ENCODE results near the gene ADAMTS16. TPM values are rescaled to one million over a fixed set of nuclear protein-coding genes. Genes with fewer than 3 reads are reported as not detected.

The ADAMTS16 gene
- total and polyA plus RNA-seq, 12 donors: 0.01 to 0.47 (median 0.12) TPM; not detected in 6

GRCh38 chr5:5209510-5210286, 69.6 kb downstream of the ADAMTS16 start:
- intact Hi-C loops (cut with DNase I): no loop called here
- 56 to 62% methylated on average over 5 of the region's 5 CpGs for WGBS, 2 donors
- Histone ChIP-seq H3K9me3 (no peaks in the 10 kb centered on the region), H3K27ac (no peak overlapping the region), H3K4me1 (no peaks in the 10 kb centered on the region), H3K27me3 (peaks cover 0 to 11% (median 0%) of the 10 kb centered on the region in 7 donors), H3K36me3 (no peaks in the 10 kb centered on the region), H3K4me3 (no peak overlapping the region)
- TF ChIP-seq, protein P1, sequence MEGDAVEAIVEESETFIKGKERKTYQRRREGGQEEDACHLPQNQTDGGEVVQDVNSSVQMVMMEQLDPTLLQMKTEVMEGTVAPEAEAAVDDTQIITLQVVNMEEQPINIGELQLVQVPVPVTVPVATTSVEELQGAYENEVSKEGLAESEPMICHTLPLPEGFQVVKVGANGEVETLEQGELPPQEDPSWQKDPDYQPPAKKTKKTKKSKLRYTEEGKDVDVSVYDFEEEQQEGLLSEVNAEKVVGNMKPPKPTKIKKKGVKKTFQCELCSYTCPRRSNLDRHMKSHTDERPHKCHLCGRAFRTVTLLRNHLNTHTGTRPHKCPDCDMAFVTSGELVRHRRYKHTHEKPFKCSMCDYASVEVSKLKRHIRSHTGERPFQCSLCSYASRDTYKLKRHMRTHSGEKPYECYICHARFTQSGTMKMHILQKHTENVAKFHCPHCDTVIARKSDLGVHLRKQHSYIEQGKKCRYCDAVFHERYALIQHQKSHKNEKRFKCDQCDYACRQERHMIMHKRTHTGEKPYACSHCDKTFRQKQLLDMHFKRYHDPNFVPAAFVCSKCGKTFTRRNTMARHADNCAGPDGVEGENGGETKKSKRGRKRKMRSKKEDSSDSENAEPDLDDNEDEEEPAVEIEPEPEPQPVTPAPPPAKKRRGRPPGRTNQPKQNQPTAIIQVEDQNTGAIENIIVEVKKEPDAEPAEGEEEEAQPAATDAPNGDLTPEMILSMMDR (IDR thresholded peaks at IDR 0.05): no peak
- ATAC-seq: no peak
- DNase-seq: no peak

- DNase-seq: no peak
- 43 to 73% methylated on average over 1 of the region's 1 CpG for WGBS, 2 donors
- Histone ChIP-seq H3K27ac (no peak overlapping the region), H3K4me1 (no peaks in the 10 kb centered on the region), H3K36me3 (no peaks in the 10 kb centered on the region), H3K27me3 (peaks cover 0 to 8% (median 0%) of the 10 kb centered on the region in 7 donors), H3K9me3 (no peaks in the 10 kb centered on the region), H3K4me3 (no peak overlapping the region)
- TF ChIP-seq, protein P1 (IDR thresholded peaks at IDR 0.05): no peak
- no peak for ATAC-seq
- intact Hi-C loops (cut with DNase I): no loop called here
Observed at GRCh38 chr5:5217371-5217770, 77.2 kb downstream of the ADAMTS16 start.

- H3K4me3 ChIP-seq: no peak overlapping the region
- no peak overlapping the region for H3K27ac ChIP-seq
- no peaks in the 10 kb centered on the region for H3K9me3 ChIP-seq
- TF ChIP-seq, protein P1 (IDR thresholded peaks at IDR 0.05): no peak
- H3K27me3 ChIP-seq: peaks cover 0 to 8% (median 0%) of the 10 kb centered on the region in 7 donors
- H3K36me3 ChIP-seq: no peaks in the 10 kb centered on the region
- 85 to 87% methylated on average over 5 of the region's 5 CpGs for WGBS, 2 donors
- no peak for ATAC-seq
- DNase-seq: no peak
- intact Hi-C loops (cut with DNase I): no loop called here
- no peaks in the 10 kb centered on the region for H3K4me1 ChIP-seq
Observed at GRCh38 chr5:5218396-5218795, 78.3 kb downstream of the ADAMTS16 start.

DNA sequence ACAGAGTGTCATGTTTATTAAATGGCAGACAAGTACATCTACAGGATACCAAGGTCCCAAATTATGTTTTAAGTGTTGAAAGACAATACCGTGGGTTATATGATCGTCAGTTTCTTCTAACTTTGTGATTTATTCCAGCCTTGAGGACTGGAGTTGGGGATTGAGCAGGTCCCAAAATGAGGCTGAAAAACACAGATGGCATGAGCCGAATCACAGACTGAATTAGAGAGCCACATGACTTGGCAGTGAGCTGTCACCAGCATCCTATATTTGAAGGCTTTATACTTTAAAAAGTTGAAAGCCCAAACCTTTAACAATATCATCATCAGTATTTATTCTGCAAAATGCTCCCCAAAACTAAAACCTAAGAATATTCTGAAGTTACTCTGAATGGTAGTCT, 79.4 kb downstream of the ADAMTS16 start:
- WGBS, 2 donors: 85 to 88% methylated on average over 3 of the region's 3 CpGs
- no peaks in the 10 kb centered on the region for H3K36me3 ChIP-seq
- H3K4me1 ChIP-seq: no peaks in the 10 kb centered on the region
- ATAC-seq: no peak
- H3K9me3 ChIP-seq: no peaks in the 10 kb centered on the region
- H3K27ac ChIP-seq: no peak overlapping the region
- TF ChIP-seq, protein P1 (IDR thresholded peaks at IDR 0.05): no peak
- H3K27me3 ChIP-seq: peaks cover 0 to 7% (median 0%) of the 10 kb centered on the region in 7 donors
- DNase-seq: no peak
- H3K4me3 ChIP-seq: no peak overlapping the region
- intact Hi-C loops (cut with DNase I): no loop called here
